ENCODE data around the gene NTRK3.

DNA sequence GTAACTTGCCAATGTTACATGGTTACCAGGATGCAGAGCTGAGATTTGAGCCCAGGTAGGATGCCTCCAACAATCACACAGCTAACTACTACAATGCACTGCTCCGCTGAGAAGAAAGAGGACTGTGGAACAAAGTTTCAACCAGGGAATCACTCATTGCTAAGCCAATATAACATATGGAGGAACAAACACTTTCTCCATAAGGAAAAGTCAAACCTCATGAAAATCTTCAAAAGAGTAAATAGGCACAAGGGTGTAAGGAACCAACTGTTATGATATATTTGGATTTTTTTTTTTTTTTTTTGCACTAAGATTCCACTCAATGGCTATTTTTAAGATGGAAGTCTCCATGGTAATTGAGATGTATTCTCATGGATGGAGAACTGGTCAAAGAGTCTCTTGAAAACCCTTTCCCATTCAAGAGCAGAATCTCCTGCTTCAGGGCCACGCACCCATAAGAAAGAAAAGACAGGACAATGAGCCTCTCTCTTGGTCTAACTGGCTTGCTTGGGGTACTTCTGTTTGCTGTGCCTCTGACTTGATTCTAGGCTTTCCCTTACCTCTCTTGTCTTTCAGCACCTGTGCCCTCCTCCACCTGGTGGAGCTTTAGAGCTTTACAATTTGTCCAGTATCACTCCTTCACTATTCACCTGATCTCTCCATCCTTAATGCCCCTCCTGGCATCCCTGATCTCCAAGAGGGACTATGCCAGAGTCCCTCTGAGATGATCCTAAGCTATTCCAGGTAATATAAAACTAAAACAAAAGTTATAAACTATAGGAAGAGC, 252.8 kb downstream of the NTRK3 start:
- TF ChIP-seq EZH2 (IDR thresholded peaks at IDR 0.05) (no peak), POLR2AphosphoS5 (IDR thresholded peaks at IDR 0.05; ENCODE audit: borderline replicate concordance, low read depth, low read length) (no peak), FOXP2 (optimal IDR thresholded peaks at IDR 0.05; ENCODE audit: control extremely low read depth, extremely low read length, insufficient read depth) (no peak)

All from SK-N-MC (cell line).